Measurements from ENCODE around the gene ZNF827.

The ZNF827 gene

GRCh38 chr4:145859926-145860325 lies 78.7 kb downstream of the ZNF827 start:
- no peaks in the 10 kb centered on the region for H4K20me1 ChIP-seq (ENCODE audit: control insufficient read depth, insufficient read depth, low read depth, low read length)

GRCh38 chr4:145859426-145859825 lies 79.2 kb downstream of the ZNF827 start:
- H4K20me1 ChIP-seq (ENCODE audit: control insufficient read depth, insufficient read depth, low read depth, low read length): no peaks in the 10 kb centered on the region
- no peak overlapping the region for H3K4me3 ChIP-seq (ENCODE audit: low read length)
- no peaks in the 10 kb centered on the region for H3K27me3 ChIP-seq (ENCODE audit: control insufficient read depth, low read length)
- no peaks in the 10 kb centered on the region for H3K4me1 ChIP-seq (ENCODE audit: control insufficient read depth, low read length)
- no peaks in the 10 kb centered on the region for H3K9me2 ChIP-seq (replicated peaks; ENCODE audit: control insufficient read depth, low read length)
- H3K79me2 ChIP-seq (ENCODE audit: control insufficient read depth, low read length): no peaks in the 10 kb centered on the region
- no peaks in the 10 kb centered on the region for H3K9me3 ChIP-seq (ENCODE audit: control insufficient read depth, insufficient read depth, low read length)
- TF ChIP-seq, protein P1, sequence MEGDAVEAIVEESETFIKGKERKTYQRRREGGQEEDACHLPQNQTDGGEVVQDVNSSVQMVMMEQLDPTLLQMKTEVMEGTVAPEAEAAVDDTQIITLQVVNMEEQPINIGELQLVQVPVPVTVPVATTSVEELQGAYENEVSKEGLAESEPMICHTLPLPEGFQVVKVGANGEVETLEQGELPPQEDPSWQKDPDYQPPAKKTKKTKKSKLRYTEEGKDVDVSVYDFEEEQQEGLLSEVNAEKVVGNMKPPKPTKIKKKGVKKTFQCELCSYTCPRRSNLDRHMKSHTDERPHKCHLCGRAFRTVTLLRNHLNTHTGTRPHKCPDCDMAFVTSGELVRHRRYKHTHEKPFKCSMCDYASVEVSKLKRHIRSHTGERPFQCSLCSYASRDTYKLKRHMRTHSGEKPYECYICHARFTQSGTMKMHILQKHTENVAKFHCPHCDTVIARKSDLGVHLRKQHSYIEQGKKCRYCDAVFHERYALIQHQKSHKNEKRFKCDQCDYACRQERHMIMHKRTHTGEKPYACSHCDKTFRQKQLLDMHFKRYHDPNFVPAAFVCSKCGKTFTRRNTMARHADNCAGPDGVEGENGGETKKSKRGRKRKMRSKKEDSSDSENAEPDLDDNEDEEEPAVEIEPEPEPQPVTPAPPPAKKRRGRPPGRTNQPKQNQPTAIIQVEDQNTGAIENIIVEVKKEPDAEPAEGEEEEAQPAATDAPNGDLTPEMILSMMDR (IDR thresholded peaks at IDR 0.05; ENCODE audit: low read depth, low read length, poor library complexity, severe bottlenecking): no peak
- no peak for TF ChIP-seq EZH2phosphoT487 (IDR thresholded peaks at IDR 0.05; ENCODE audit: borderline replicate concordance, low read length)
- peaks cover 29% of the 10 kb centered on the region for H3K36me3 ChIP-seq (ENCODE audit: control insufficient read depth, low read length)
- no peak overlapping the region for H3K4me2 ChIP-seq (ENCODE audit: low read length)
- H3F3A ChIP-seq (ENCODE audit: control insufficient read depth, insufficient read depth): no peaks in the 10 kb centered on the region
- no peak overlapping the region for H3K27ac ChIP-seq (ENCODE audit: low read depth, low read length)

More at GRCh38 chr4:145859926-145860325, 78.7 kb downstream of the ZNF827 start:
- Histone ChIP-seq H3K4me2 (ENCODE audit: low read length) (no peak overlapping the region), H3F3A (ENCODE audit: control insufficient read depth, insufficient read depth) (no peaks in the 10 kb centered on the region), H3K9me3 (ENCODE audit: control insufficient read depth, insufficient read depth, low read length) (no peaks in the 10 kb centered on the region), H3K27me3 (ENCODE audit: control insufficient read depth, low read length) (no peaks in the 10 kb centered on the region), H3K9me2 (replicated peaks; ENCODE audit: control insufficient read depth, low read length) (no peaks in the 10 kb centered on the region), H3K27ac (ENCODE audit: low read depth, low read length) (no peak overlapping the region), H3K4me3 (ENCODE audit: low read length) (no peak overlapping the region), H3K4me1 (ENCODE audit: control insufficient read depth, low read length) (no peaks in the 10 kb centered on the region), H3K36me3 (ENCODE audit: control insufficient read depth, low read length) (peaks cover 29% of the 10 kb centered on the region), H3K79me2 (ENCODE audit: control insufficient read depth, low read length) (peaks cover 2% of the 10 kb centered on the region; the same call in 1 of the 2 replicates)
- TF ChIP-seq EZH2phosphoT487 (IDR thresholded peaks at IDR 0.05; ENCODE audit: borderline replicate concordance, low read length): no peak
- TF ChIP-seq, protein P1 (IDR thresholded peaks at IDR 0.05; ENCODE audit: low read depth, low read length, poor library complexity, severe bottlenecking): no peak

GRCh38 chr4:145852256-145852839 lies 86.3 kb downstream of the ZNF827 start:
- peaks cover 30% of the 10 kb centered on the region for H3K36me3 ChIP-seq (ENCODE audit: control insufficient read depth, low read length)
- TF ChIP-seq, protein P1 (IDR thresholded peaks at IDR 0.05; ENCODE audit: low read depth, low read length, poor library complexity, severe bottlenecking): no peak
- TF ChIP-seq EZH2phosphoT487 (IDR thresholded peaks at IDR 0.05; ENCODE audit: borderline replicate concordance, low read length): no peak
- no peak overlapping the region for H3K27ac ChIP-seq (ENCODE audit: low read depth, low read length)
- H3K4me1 ChIP-seq (ENCODE audit: control insufficient read depth, low read length): no peaks in the 10 kb centered on the region
- H3K79me2 ChIP-seq (ENCODE audit: control insufficient read depth, low read length): no peaks in the 10 kb centered on the region
- H3K4me2 ChIP-seq (ENCODE audit: low read length): no peak overlapping the region
- H3K9me2 ChIP-seq (replicated peaks; ENCODE audit: control insufficient read depth, low read length): no peaks in the 10 kb centered on the region
- no peaks in the 10 kb centered on the region for H3F3A ChIP-seq (ENCODE audit: control insufficient read depth, insufficient read depth)
- no peak overlapping the region for H3K4me3 ChIP-seq (ENCODE audit: low read length)
- no peaks in the 10 kb centered on the region for H3K27me3 ChIP-seq (ENCODE audit: control insufficient read depth, low read length)
- H3K9me3 ChIP-seq (ENCODE audit: control insufficient read depth, insufficient read depth, low read length): no peaks in the 10 kb centered on the region
- H4K20me1 ChIP-seq (ENCODE audit: control insufficient read depth, insufficient read depth, low read depth, low read length): no peaks in the 10 kb centered on the region
